Measurements from ENCODE around the gene FMN2. TPM values are rescaled to one million over a fixed set of nuclear protein-coding genes. Genes with fewer than 3 reads are reported as not detected.

FMN2 gene
- total RNA-seq, 1 donor from 2014 or later, result 0.48 TPM

DNA sequence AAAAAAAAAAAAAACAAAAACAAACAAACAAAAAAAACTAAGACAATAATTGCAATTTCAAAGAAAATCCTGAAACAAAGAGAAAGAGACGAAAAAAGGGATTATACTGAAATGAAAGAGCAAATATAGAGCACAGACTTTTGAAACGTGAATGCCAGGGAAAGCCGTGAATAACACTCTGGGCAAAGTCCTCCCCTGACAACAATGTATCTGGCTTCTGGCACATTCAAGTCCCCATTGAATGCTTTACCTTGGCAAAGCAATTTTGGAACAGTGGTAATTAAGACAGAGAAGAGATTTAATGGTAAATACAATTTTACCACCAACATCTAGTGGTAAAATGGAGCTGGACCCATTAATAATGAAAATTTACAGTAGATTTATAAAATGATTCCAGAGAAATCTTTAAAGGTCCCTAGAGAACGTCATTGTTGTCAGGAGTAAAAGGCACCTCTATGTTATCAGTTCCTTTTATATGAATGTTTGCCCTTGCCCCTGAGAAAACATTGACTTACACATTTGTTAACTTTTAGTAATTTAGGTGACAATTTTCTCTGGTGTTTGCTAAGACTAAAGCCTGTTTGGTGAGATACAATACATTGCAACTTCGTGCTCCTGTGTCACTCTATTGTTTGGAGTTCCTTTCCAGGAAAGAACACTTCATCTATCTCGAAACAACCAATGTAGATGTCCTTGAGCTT, 430.6 kb downstream of the FMN2 start:
- DNase-seq (ENCODE audit: low spot score), result no peak

DNA sequence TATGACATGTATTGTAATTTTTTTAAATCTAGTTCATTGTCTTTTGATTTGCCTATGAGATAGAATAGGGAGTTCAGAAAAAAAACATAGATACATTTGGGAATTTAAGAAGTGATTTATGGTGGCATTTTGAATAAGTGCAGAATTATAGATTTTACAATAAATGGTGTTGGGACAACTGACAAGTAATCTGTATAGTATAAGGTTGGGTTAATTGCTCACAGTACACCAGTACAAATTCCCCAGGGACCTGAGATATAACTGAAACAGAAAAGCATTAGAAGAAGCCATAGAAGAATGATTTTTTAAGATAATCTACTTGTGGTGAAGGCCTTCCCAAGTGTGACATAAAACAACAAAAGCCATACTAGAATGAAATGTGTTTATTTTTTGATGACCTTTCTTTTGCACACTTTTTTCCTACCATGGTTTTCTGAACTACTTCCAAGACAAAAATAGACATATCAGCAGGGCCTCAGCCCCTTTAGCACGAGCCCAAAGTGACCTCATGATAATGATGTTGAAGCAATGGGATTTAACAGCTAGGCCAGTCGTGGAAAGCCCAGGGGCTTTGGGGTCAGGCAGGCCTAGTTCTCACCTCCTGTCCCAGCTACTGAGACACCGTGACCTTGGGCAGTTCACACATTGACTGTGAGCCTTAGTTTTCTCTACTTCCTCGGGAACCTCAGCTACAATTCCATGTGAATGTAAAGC, 432.8 kb downstream of the FMN2 start:
- no peak for DNase-seq (ENCODE audit: low spot score)
